H1 (cell line): ENCODE data around the gene USP7. TPM values are rescaled to one million over a fixed set of nuclear protein-coding genes. Genes with fewer than 3 reads are reported as not detected.

Experiments
- CTCF ChIA-PET: fragments of 300-600 bp; sonication (Branson Sonifier 250); formaldehyde crosslinking; loops from one replicate; lab custom pipeline; 2021; ENCODE audit not compliant: partially characterized antibody; lab: Charles Lee
- POLR2A ChIA-PET: fragments of 300-600 bp; sonication (Branson Sonifier 250); formaldehyde crosslinking; loops from one replicate; lab custom pipeline; 2021; ENCODE audit warnings: inconsistent platforms; ENCODE audit not compliant: partially characterized antibody; lab: Charles Lee
- DNase-seq, 2 experiments: peaks; one replicate each; pipeline versions ENCODE4 v3.0.0 to v3.0.0-alpha.2; 2010 to 2022; ENCODE audit warnings: low spot score in 2 of 2, low read depth in 1 of 2, mixed read lengths in 1 of 2
- FAIRE-seq: peaks from 2 replicates; lab custom pipeline; 2011; peaks lifted over from hg19 to GRCh38; lab: Jason Lieb, UNC
- H2AFZ ChIP-seq: 2 replicates; pipeline ENCODE4 v1.8.1; 2012; ENCODE audit warnings: low read length, inconsistent platforms
- H2AK5ac ChIP-seq: 2 replicates; pipeline ENCODE4 v1.6.1; 2013; ENCODE audit warnings: low read depth, low read length
- H2BK120ac ChIP-seq: replicated peaks from 2 replicates; pipeline ENCODE3; 2013; ENCODE audit warnings: low read depth, low read length, inconsistent platforms
- H2BK12ac ChIP-seq: 2 replicates; pipeline ENCODE4 v1.6.1; 2013; ENCODE audit warnings: low read depth, low read length
- H2BK15ac ChIP-seq: 2 replicates; pipeline ENCODE4 v1.6.1; 2013; ENCODE audit warnings: low read length
- H2BK20ac ChIP-seq: 2 replicates; pipeline ENCODE4 v1.6.1; 2013; ENCODE audit warnings: low read length
- H2BK5ac ChIP-seq: 2 replicates; pipeline ENCODE4 v1.6.1; 2013; ENCODE audit warnings: low read depth, low read length
- H3K14ac ChIP-seq: 2 replicates; pipeline ENCODE4 v1.6.1; 2013; ENCODE audit warnings: inconsistent platforms; ENCODE audit not compliant: insufficient read length
- H3K18ac ChIP-seq: 2 replicates; pipeline ENCODE4 v1.6.1; 2013; ENCODE audit warnings: low read length; ENCODE audit errors: extremely low read depth
- H3K23ac ChIP-seq: 2 replicates; pipeline ENCODE4 v1.6.1; 2013; ENCODE audit warnings: inconsistent platforms; ENCODE audit not compliant: insufficient read length
- H3K23me2 ChIP-seq: 2 replicates; pipeline ENCODE4 v1.6.1; 2013; ENCODE audit warnings: low read depth, low read length
- H3K27ac ChIP-seq: 2 replicates; pipeline ENCODE4 v1.6.1; 2011; ENCODE audit warnings: low read depth, low read length, inconsistent platforms
- H3K27me3 ChIP-seq, 4 experiments: replicated peaks in 1 of 4; 1 replicate in 1 of 4; 2 replicates in 3 of 4; pipeline versions ENCODE4 v1.6.1 to v1.8.1; 2011 to 2013; ENCODE audit warnings: low read length in 3 of 4, mild to moderate bottlenecking in 3 of 4, inconsistent platforms in 2 of 4, mixed read lengths in 2 of 4, moderate library complexity in 1 of 4; ENCODE audit not compliant: control insufficient read depth in 3 of 4, insufficient read depth in 3 of 4; ENCODE audit errors: extremely low read depth in 1 of 4
- H3K36me3 ChIP-seq, 4 experiments: 2 replicates each; pipeline versions ENCODE4 v1.6.1 to v1.8.1; 2011 to 2013; ENCODE audit warnings: mild to moderate bottlenecking in 4 of 4, low read length in 3 of 4, moderate library complexity in 2 of 4, control low read depth in 1 of 4, inconsistent platforms in 1 of 4; ENCODE audit not compliant: insufficient read depth in 4 of 4, control insufficient read depth in 2 of 4
- H3K4ac ChIP-seq: replicated peaks from 2 replicates; pipeline ENCODE3; 2013; ENCODE audit warnings: low read length, low read depth, mixed read lengths, inconsistent platforms; ENCODE audit not compliant: insufficient read length
- H3K4me1 ChIP-seq, 4 experiments: replicated peaks in 1 of 4; 1 replicate in 1 of 4; 2 replicates in 3 of 4; pipeline versions ENCODE4 v1.6.1 to v1.8.1; 2011 to 2013; ENCODE audit warnings: low read length in 3 of 4, inconsistent platforms in 2 of 4, mixed read lengths in 1 of 4; ENCODE audit not compliant: insufficient read depth in 4 of 4, control insufficient read depth in 3 of 4
- H3K4me2 ChIP-seq, 2 experiments: 2 replicates each; pipeline versions ENCODE4 v1.6.1 to v1.8.1; 2011 to 2013; ENCODE audit warnings: low read depth in 2 of 2, low read length in 2 of 2, control low read depth in 1 of 2, inconsistent platforms in 1 of 2, mild to moderate bottlenecking in 1 of 2; ENCODE audit not compliant: insufficient read depth in 1 of 2
- H3K4me3 ChIP-seq, 4 experiments: fragments of 200-600, 300-600 bp in 1 of 4; sonication (generic), shearing (Covaris generic), sonication (Bioruptor Twin) in 1 of 4; 2 replicates each; pipeline versions ENCODE4 v1.5.1 to v1.8.1; 2011 to 2016; ENCODE audit warnings: low read length in 4 of 4, low read depth in 3 of 4, control low read depth in 2 of 4, inconsistent platforms in 2 of 4, mild to moderate bottlenecking in 2 of 4, mixed read lengths in 1 of 4, moderate library complexity in 1 of 4; ENCODE audit not compliant: insufficient read depth in 2 of 4; ENCODE audit errors: extremely low read depth in 1 of 4
- H3K56ac ChIP-seq: replicated peaks from 2 replicates; pipeline ENCODE3; 2013; ENCODE audit warnings: low read depth, mild to moderate bottlenecking, mixed read lengths, low read length, inconsistent platforms; ENCODE audit not compliant: insufficient read length
- H3K79me1 ChIP-seq: 2 replicates; pipeline ENCODE4 v1.6.1; 2013; ENCODE audit warnings: low read depth, low read length, control low read depth
- H3K79me2 ChIP-seq, 2 experiments: 2 replicates each; pipeline versions ENCODE4 v1.6.1 to v1.8.1; 2012 to 2013; ENCODE audit warnings: low read length in 2 of 2, mild to moderate bottlenecking in 2 of 2, inconsistent platforms in 1 of 2; ENCODE audit not compliant: insufficient read depth in 2 of 2, control insufficient read depth in 1 of 2
- H3K9ac ChIP-seq, 4 experiments: replicated peaks in 1 of 4; 1 replicate in 1 of 4; 2 replicates in 3 of 4; pipeline versions ENCODE4 v1.6.1 to v1.8.1; 2011 to 2013; ENCODE audit warnings: low read depth in 3 of 4, low read length in 3 of 4, control low read depth in 2 of 4, mild to moderate bottlenecking in 2 of 4, moderate library complexity in 2 of 4, inconsistent platforms in 1 of 4; ENCODE audit errors: extremely low read depth in 1 of 4
- H3K9me3 ChIP-seq, 2 experiments: 2 replicates each; pipeline versions ENCODE4 v1.6.1 to v1.8.1; 2012 to 2013; ENCODE audit warnings: mild to moderate bottlenecking in 2 of 2, moderate library complexity in 2 of 2, control low read depth in 1 of 2, inconsistent platforms in 1 of 2, low read depth in 1 of 2, low read length in 1 of 2, mixed read lengths in 1 of 2; ENCODE audit not compliant: insufficient read depth in 2 of 2
- H4K20me1 ChIP-seq, 2 experiments: replicated peaks in 1 of 2; 2 replicates each; pipeline versions ENCODE3 to v1.8.1; 2011 to 2013; ENCODE audit warnings: inconsistent platforms in 2 of 2, low read length in 2 of 2, mild to moderate bottlenecking in 1 of 2; ENCODE audit not compliant: insufficient read depth in 2 of 2, control insufficient read depth in 1 of 2
- H4K5ac ChIP-seq: 2 replicates; pipeline ENCODE4 v1.6.1; 2013; ENCODE audit warnings: low read length, low read depth, mixed read lengths, inconsistent platforms; ENCODE audit not compliant: insufficient read length
- H4K8ac ChIP-seq: 2 replicates; pipeline ENCODE4 v1.8.0; 2013; ENCODE audit warnings: mild to moderate bottlenecking, moderate library complexity, low read length, inconsistent platforms; ENCODE audit not compliant: insufficient read depth; ENCODE audit errors: extremely low read depth
- H4K91ac ChIP-seq: replicated peaks from 2 replicates; pipeline ENCODE3; 2013; ENCODE audit warnings: low read length, mixed read lengths, inconsistent platforms; ENCODE audit not compliant: insufficient read length
- BACH1 ChIP-seq: IDR thresholded peaks from 2 replicates; pipeline ENCODE4 v1.6.1; 2012; ENCODE audit warnings: low read length, improper control_type of control experiment
- RAD21 ChIP-seq, 2 experiments: IDR thresholded peaks in 1 of 2; conservative IDR thresholded peaks in 1 of 2; 2 replicates each; pipeline ENCODE4 v1.6.1; 2011; ENCODE audit warnings: low read depth in 2 of 2, low read length in 2 of 2, improper control_type of control experiment in 1 of 2, inconsistent platforms in 1 of 2, mild to moderate bottlenecking in 1 of 2, moderate library complexity in 1 of 2
- WGBS, 2 experiments: shearing (Covaris generic) in 1 of 2; methylation state at CpG; one replicate each; pipeline versions ENCODE4 v1.1.6 to v1.1.7; 2013 to 2015; ENCODE audit warnings: low lambda C conversion rate in 2 of 2, mixed read lengths in 2 of 2, inconsistent platforms in 1 of 2, low coverage in 1 of 2, missing lambda C conversion rate in 1 of 2; ENCODE audit not compliant: insufficient replicate concordance in 2 of 2, insufficient coverage in 1 of 2, insufficient read length in 1 of 2; ENCODE audit errors: extremely low coverage in 1 of 2, missing lambda C conversion rate in 1 of 2; 5-methylcytosine and 5-hydroxymethylcytosine counted together
- polyA plus RNA-seq, 7 experiments: library from polyadenylated mRNA; depleted of rRNA in 3 of 7; stranded (reverse) in 5 of 7; unstranded in 2 of 7; fragments of >200 nt in 5 of 7; fragments of 200-250 nt in 2 of 7; gene quantifications; 1 replicate in 5 of 7; 2 replicates in 1 of 7; 4 replicates in 1 of 7; pipeline versions ENCODE4 v1.2.1 to v1.2.3, GENCODE V29; 2011 to 2013; ENCODE audit warnings: missing spikeins in 2 of 7, mixed read lengths in 2 of 7
- total RNA-seq: library from RNA; stranded (reverse); fragmentation: NEBNext Ultra II Directional; extraction: Animal tissue kit (Norgen Biotek cat#: 25700); gene quantifications from 2 replicates; pipeline ENCODE4 v1.2.1, GENCODE V29; 2021

The USP7 gene
- total and polyA plus RNA-seq, 2 of the 8 experiments (the other 6 are each of a cell fraction or from before 2014, with no cell fraction given), result 21.3 to 211 TPM

GRCh38 chr16:8982816-8983215 lies 19.1 kb upstream of the USP7 start:
- no peak for FAIRE-seq
- POLR2A ChIA-PET, result interaction anchor here (0.6 to 1.1 kb wide), 2 partner anchors 19 to 49 kb away, joined by 4 to 5 read pairs; partner anchors contain the start of gene USP7

More at GRCh38 chr16:8982816-8983215, 19.1 kb upstream of the USP7 start:
- Histone ChIP-seq H2BK120ac (no peak overlapping the region), H3K79me1 (no peaks in the 10 kb centered on the region), H2AFZ (no peak overlapping the region), H4K5ac (no peak overlapping the region), H2AK5ac (peak overlapping the region; percentile 56; the same call in 1 of the 2 replicates), H3K4me1 (peaks cover 2 to 8% (median 3%) of the 10 kb centered on the region in 4 experiments; a peak in 5 of 7 replicates), H3K23ac (no peak overlapping the region), H3K9me3 (peaks cover 4 to 6% of the 10 kb centered on the region in 2 experiments; a peak in 1 of 4 replicates), H3K14ac (no peak overlapping the region), H3K27ac (no peak overlapping the region), H3K36me3 (no peaks in the 10 kb centered on the region), H3K18ac (no peak overlapping the region), H2BK12ac (peak overlapping the region; percentile 29; the same call in 1 of the 2 replicates), H3K27me3 (peaks cover 0 to 7% (median 3%) of the 10 kb centered on the region in 4 experiments; a peak in 3 of 7 replicates), H3K4me2 (peak overlapping the region in 1 of 2 experiments; percentile 43; a peak in 1 of 4 replicates), H4K91ac (no peak overlapping the region), H4K20me1 (peaks cover 0 to 2% of the 10 kb centered on the region in 2 experiments), H3K23me2 (no peaks in the 10 kb centered on the region), H4K8ac (no peak overlapping the region), H3K79me2 (no peaks in the 10 kb centered on the region), H3K56ac (no peak overlapping the region), H2BK5ac (no peak overlapping the region), H2BK15ac (no peak overlapping the region), H3K4me3 (no peak overlapping the region), H3K9ac (no peak overlapping the region), H3K4ac (no peak overlapping the region), H2BK20ac (0 out of 2 replicates have a peak overlapping the region, but pooled peaks have one; percentile 75)
- CTCF ChIA-PET, result interaction anchor here (0.5 to 1.5 kb wide), 3 partner anchors 39 to 64 kb away, joined by 3 to 4 read pairs (median 3); no protein-coding TSS in a partner anchor
- WGBS, 2 experiments, result 88% methylated on average over 7 of the region's 7 CpGs; no CpG with 5 or more reads in 1 of the 2 experiments
- TF ChIP-seq RAD21 (IDR thresholded peaks at IDR 0.05 in 1 of 2, conservative IDR thresholded peaks at IDR 0.05 in 1 of 2; ENCODE audit: low read depth in 2 of 2, low read length in 2 of 2), result no peak
- no peak for TF ChIP-seq BACH1
- DNase-seq, result no peak
